Measurements from ENCODE around the gene RENBP.

Gene RENBP

DNA sequence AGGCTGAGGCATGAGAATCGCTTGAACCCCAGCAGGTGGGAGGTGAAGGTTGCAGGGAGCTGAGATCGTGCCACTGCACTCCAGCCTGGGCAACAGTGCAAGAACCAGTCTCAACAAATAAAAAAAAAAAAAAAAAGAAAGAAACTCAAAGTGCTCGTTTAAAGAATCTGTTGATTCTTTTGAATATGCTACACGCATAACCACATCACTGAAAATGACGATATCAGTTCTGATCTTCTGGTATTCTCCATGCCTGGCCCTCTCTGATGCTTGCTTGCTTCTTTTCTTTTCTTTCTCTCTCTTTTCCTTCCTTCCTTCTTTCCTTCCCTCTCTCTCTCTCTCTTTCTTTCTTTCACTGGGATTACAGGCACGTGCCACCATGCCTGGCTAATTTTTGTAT lies 32.6 kb downstream of the RENBP start:
- DNase-seq = no peak

DNA sequence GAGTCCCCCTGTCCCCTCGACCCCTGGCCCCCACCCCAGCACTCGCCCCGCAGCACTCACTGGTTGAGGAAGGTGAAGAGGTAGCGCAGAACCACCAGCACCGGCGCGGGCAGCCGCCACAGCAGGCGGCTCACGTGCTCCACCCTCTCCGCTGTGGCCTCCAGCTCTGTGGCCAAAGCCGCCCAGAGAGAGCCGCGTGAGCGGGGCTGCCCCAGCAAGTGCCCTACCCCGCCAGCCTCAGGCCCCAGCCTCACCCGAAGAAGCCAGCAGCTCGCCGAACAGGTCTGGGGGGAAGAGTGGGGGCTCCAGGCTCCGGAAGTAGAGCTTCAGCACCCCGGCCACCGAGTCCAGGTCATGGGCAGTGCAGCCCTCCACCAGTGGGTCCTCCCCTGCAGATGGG lies 34.0 kb downstream of the RENBP start:
- no peak for DNase-seq

DNA sequence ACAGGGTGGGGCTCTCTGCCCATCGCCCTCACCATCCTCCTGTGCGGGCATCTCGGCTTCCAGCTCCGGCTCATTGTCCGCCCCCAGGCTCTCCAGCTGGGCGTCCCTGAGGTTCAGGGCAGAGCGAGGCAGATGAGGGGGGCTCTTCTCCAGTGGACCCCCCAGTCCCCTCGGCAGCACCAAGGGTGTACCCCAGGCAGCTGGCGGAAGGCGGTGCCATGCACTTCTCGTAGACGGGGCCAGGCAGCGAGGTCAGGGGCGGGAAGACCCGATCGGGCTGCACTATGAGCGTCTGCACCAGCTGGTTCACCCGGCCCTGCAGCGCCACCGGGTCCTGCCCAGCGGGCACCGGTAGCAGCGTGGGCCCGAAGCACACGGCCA lies 34.5 kb downstream of the RENBP start:
- no peak for DNase-seq

DNA sequence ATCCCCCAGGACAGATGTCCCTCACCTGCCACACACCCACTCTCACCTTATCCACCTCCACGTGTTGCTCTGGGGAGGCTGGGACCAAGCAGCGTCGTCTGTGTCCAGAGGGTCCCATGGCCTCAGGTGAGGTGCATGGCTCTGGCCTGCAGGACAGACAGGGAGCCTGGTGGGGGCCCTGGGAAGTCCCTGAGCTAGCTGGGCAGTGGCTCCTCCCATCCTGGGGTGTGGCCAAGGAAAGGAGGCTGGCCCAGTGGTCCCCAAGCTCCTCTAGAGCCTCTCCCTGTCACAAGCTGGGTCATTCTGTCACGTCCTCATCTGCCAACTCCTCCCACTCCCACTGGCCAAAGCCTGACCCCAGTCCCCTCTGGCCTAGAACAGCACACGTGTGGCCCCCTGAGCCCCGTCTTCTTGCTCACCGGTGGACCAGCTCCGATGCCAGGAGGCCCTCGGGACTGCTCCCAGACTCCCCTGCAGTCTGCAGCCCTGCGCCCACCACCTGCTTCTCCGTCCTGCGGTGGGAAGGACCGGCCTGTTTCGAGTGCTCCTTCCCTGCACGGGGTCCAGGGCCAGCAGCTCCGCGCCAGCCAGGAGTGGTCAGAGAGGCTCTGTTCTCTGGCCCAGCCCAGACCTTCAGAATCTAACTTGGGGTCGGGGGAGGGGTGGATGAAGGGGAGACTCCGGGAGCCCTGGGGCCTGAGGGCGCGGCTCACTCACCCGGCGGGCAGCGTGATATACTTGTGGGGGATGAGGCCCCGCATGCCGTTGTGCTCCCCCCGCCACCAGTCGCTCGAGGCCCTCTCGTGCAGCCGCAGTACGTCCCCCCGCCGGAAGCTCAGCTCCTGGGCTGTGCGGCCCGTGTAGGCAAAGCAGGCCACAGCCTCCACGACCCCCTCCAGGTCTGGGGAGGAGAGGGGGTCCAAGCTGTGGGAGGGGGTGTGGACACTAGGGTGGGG lies 35.1 kb downstream of the RENBP start:
- no peak for DNase-seq

DNA sequence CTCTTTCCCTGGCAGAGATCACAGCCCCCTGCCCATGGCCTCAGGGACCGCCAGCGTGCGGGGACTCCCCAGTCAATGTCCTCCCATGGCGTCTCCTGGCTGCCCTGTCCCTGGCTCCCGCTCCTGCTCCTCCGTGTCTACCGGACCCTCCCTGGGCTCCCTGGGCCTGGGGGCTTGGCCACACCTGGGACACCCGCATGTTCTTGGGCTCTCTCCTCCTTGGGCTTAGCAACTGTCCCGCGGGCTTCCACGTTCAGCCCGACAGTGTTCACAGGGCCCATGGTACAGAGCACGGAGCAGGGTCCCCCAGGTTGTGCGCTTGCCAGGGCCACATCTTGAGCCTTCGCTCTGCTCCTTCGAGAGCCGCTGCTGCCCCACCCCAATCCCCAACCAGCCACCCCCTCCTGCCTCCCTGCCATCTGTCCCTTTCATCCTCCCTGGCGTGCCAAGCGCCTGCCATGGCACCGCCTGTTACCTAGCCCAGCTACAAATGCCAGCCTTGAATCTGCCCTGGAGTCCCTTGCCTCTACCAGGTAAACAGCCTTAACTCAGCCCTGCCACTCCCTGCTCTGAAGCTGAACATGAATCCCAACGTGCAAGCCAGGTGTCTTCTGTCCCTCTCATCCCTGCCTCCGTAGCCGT lies 36.1 kb downstream of the RENBP start:
- no peak for DNase-seq

DNA sequence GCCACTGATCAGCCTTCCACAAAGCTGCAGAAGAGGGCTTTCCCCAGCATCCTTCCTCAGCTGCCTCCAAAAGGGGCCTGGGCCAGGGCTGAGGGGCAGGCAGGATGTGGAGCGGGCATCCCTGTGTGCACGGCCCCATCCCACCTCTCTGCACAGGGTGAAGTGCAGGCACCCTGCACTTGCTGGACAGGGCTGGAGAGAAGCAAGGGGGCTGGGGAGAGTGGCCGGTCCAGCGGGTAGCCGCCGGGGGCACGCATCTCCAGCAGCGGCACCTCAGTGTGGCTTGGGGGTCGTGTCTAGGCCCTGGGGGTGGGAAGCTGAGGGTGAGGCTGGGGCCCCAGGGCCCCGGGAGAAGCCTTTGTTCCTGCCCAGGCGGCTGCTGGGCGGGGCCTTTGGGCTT lies 37.0 kb downstream of the RENBP start:
- DNase-seq = no peak

DNA sequence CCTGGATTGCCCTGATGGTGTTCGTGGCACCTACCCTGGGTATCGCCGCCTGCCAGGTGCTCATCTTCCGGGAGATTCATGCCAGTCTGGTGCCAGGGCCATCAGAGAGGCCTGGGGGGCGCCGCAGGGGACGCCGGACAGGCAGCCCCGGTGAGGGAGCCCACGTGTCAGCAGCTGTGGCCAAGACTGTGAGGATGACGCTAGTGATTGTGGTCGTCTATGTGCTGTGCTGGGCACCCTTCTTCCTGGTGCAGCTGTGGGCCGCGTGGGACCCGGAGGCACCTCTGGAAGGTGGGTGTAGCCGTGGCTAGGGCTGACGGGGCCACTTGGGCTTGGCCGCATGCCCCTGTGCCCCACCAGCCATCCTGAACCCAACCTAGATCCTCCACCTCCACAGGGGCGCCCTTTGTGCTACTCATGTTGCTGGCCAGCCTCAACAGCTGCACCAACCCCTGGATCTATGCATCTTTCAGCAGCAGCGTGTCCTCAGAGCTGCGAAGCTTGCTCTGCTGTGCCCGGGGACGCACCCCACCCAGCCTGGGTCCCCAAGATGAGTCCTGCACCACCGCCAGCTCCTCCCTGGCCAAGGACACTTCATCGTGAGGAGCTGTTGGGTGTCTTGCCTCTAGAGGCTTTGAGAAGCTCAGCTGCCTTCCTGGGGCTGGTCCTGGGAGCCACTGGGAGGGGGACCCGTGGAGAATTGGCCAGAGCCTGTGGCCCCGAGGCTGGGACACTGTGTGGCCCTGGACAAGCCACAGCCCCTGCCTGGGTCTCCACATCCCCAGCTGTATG lies 38.1 kb downstream of the RENBP start:
- DNase-seq = no peak

DNA sequence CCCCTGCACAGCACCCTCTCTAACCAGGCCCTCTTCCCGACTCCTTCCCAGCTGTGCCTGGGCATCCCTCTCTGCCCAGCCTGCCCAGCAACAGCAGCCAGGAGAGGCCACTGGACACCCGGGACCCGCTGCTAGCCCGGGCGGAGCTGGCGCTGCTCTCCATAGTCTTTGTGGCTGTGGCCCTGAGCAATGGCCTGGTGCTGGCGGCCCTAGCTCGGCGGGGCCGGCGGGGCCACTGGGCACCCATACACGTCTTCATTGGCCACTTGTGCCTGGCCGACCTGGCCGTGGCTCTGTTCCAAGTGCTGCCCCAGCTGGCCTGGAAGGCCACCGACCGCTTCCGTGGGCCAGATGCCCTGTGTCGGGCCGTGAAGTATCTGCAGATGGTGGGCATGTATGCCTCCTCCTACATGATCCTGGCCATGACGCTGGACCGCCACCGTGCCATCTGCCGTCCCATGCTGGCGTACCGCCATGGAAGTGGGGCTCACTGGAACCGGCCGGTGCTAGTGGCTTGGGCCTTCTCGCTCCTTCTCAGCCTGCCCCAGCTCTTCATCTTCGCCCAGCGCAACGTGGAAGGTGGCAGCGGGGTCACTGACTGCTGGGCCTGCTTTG lies 38.9 kb downstream of the RENBP start:
- no peak for DNase-seq

DNA sequence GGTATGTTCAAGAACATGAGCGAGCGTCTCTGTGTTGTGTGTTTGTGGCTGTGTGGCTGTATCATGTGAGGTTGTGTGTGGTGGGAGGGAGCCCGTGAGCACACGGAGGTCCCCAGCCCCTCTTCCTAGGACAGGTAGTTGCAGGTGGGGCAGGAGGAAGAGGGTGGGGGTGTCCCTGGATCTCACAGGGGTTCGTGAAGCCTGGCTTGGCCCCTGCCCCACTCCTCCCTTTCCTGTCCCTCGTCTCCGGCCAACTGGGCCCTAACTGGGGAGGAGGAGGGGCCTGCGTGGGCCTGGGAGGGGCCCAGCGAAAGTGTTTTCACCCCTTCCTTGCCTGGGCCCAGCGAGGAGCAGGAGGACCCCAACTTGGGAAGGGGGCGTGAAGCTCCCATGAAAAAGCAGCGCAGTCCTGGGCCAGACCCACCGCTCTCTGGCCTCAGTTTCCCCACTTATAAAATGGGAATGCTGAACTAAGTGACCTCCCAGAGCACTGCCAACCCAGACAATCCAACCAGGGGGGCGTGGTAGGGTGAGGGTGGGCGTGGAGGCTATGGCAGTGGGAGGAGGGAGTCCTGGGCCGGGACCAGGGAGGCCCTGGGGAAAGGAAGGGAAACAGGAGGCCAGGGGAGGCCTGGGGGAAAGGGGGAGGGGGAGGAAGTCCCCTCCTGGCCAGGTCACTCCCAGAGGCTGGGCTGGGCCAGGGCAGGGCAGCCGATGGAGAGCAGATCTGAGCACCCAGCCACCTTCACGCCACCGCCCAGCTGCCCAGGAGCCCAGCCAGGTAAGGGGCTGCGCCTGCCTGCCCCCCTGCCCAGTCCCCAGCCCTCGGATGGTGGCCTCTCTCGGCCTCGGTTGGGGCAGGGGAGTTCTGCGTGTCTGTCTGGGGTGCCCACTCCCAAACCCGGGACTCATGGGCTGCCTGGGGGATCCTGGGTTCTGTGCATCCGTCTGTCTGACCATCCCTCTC lies 40.2 kb downstream of the RENBP start, which contains the start of gene AVPR2:
Gene AVPR2, plus strand, starts transcription at position 683 of the 967 bp plus-strand sequence. CDS start 473 bp downstream, outside the sequence.
- DNase-seq = no peak

DNA sequence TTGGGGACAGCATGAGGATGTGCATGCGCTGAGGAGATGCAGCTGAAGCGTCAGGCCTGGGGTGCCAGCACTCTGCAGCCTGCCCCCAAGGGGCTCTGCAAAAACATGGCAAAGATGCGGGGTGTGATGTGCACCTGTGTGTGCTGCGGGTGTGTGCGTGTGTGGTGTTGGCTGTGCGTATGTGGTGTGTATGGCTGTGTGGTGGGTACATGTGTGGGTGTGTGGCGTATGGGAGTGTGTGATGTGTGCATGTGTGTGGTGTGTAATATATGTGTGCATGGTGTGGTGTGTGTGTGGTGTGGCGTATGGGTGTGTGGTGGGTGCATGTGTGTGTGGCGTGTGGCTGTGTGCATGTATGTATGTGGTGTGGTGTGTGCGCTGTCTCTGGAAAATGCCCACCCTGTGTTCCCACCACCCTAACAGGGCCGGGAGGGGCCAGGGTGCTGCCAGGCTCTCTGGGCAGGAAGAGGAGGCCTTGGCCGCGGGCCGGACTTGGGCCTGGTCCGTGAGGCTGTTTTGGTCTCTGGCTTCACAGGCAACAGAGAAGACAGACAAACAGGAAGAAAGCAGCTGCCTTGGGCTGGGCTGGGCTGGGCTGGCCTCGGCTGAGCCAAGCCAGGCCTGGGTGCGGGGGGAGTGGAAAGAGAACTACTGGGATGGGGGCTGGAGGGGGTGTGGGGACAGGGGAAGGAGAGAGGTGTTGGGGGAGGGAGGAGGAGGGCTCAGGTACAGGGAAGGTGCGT lies 41.0 kb downstream of the RENBP start:
- DNase-seq = no peak

DNA sequence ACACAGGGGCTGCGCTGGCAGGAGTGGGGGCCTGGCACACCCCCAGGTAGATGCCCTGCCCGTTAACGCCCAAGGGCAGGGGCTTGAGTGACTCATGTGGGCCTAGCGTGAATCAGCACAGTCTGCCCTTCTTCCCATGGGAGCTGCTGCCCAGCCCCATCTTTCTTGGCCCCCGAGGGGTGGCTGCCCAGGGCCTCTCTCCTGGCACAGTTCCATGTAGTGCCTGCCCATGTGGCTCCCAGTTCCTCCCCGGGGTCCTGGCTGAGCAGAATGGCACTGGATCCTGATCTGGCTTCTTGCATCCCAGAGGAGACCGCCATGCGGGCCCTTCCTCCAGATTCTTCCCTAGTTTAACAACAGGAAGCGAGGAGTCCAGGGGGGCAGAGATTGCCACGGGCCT lies 42.1 kb downstream of the RENBP start:
- no peak for DNase-seq

DNA sequence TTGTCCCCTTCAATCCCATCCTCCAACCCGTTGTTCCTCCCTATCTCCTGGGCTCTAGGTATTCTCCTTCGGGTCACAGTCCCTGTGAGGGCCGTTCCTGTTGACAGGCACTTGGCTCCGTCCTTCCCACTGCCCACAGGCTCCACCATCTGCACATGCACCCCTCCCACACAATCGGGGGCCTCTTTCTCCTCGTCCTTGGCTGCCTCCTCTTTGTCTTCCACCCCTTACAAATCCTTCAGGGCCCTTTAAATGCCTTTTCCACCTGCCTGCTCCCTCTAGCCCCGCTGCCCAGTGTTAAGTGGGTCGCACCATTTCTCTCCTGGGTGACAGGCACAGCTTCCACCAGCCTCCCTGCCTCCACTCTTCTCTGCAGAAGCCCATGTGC lies 42.7 kb downstream of the RENBP start:
- no peak for DNase-seq

DNA sequence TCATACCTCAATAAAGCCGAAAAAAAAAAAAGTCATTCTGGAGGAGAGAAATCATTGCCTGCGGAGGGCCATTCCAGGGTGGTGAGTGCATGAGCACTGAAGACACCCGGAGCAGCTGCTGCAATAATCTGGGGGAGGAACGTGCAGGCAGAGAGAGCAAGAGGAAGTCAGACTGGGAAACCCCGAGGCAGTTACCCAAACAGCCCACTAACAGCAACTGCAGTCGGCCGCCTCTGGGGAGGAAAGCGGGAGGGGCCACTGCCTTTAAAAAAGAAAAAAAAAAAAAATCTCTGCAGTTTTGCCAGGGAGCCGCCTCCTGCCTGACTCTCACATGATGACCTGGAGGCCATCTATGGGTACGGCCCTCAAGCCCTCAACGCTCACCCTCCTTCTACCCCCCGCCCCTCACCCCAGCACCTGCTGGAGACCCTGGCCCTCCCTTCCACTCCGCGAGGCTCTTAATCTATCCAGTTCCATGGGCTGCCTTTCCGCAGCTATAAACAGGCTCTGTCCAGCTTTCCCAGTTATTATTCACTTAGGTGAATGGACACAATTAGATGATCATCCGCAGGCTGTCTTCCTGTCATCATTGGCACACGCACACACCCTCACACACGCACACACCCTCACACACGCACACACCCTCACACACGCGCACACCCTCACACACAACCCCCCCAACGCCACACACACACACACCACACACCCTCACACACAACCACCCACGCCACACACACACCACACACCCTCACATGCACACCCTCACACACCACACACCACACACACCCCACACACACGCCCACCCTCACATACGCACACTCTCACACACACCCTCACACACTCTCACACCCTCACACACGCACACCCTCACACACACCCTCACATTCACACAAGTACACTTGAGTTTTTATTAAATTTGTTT lies 43.4 kb downstream of the RENBP start:
- peak; percentile 61 for DNase-seq

DNA sequence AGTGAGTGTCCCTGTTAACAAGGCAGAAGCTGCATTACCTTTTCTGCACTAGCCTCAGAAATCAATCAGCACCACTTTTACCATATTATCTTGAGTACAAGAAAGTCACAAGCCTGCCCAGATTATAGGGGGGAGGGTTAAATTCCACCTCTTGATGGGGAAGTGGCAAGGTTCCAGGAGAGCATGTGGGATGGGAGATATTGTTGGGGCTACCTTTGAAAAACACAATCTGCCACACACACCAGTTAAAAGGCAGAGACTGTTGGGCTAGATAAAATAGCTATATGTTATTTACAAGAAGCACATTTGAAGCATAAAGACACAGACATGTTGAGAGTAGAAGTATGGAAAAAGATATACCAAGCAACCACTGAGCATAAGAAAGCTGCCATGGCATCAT lies 46.5 kb downstream of the RENBP start:
- no peak for DNase-seq

DNA sequence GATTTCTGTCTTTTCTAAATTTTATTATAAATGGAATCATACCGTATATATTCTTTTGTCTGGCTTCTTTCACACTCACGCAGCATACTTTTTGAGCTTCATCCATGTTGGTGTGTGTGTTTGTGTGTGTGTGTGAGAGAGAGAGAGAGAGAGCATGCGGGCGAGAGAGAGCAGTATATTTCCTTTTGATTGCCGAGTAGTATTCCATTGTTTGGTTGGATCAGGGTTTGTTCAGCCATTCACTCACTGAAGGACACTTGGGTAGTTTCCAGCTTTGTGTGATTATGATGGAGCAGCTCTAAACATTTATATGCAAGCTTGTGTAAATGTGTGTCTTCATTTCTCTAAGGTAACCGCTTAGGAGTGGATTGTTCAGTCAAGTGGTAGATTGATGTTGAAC lies 55.3 kb downstream of the RENBP start:
- DNase-seq = no peak

DNA sequence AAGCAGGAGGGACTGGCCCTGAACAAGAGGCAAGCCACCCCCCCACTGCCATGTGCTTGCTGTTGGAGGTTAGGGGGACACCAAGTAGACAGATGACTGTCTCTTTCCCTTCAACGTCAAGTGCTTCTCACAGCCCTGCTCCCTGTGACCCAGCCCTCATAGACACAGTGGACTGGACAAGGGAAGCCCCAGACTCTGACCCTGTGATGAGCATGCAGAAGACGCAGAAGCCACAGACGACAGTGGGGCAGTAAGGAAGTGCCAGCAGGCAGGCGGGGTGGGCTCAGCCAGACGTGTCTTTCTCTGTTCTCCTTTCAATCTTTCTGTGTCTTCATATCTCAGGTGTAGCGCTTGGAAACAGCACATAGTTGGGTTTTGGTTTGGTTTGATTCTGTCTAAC lies 56.1 kb downstream of the RENBP start:
- no peak for DNase-seq

DNA sequence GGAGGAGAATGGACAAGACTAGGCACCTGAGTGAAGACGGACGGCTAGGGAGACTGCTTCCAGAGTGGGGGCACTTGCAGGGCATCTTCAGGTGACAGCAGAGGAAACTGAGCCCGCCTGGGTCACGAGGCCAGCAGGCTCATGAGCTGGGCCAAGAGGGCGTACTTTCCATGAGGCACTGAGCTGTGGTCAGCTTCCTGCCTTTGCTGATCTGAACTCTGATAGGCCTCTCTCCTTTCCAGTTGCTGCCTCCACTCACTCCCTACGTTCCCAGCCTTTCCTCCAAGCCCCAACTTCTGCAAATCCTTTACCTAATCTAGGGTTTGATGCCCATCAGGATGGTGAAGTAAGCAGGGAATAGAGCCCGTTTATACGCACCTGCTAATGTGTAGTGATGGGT lies 57.1 kb downstream of the RENBP start:
- DNase-seq = no peak

DNA sequence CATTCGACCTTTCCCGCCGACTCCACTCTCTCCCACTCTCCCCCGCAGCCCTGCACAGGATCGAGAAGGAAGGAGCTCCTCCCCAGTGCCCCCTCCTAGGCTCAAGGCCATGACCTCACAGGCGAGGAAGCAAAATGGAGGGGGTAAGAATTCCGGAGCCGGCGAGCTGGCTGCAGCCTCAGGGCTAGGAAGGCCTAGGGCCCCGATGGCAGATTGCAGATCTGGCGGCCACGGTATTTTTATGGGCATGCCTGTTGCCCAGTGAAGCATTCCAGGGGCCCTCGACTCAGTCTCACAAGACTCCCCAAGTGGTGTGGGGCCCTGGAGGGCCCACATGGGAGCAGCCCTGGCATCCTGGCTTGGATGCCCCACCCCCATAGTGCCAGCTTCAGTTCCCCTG lies 57.5 kb downstream of the RENBP start:
- DNase-seq = no peak

DNA sequence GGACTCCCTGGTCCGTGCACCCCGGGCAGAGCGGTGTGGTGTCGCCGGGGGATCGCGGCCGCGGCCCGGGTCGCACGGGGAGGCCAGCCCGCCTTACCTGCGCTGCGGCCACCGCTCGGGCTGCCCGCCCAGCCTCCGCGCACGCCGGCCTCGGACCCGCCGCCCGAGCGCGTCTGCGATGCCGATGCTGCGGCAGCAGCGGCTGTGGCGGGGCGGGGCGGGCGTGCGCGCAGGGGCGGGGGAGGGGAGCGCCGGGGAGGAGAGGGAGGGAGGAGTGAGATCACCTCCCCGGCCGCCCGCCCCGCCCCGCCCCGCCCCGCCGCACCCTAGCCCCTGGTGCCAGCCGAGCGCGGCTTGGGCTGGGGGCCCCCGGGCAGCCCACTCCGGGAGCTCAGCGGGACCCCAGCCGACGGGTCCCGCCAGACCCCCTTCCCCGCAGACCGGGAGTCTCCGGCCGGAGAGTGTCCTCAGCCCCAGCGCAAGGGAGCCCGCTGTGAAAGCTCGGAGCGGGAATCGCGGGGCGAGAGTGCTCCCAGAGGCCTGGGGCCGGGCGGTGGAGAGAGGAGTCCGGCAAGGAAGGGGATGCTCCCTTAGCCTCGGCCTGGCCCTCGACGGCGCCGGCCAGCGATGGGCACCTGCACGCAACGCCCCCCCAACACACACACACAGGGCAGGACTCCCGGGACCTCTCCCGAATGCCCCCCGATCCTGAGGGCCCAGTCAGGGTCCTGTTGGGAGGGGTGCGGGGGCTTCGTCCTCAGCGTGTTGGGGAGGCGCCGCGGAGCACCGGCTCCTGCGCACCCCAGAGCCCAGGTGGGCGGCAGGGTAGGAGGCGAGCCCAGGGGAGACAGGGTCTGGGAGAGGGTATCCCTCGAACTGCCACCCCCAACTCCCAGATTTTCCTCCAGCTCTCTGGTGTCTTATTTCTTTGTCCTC lies 58.2 kb downstream of the RENBP start, which contains the start of gene L1CAM:
Gene L1CAM, minus strand, starts transcription at position 206 of the 936 bp plus-strand sequence. CDS start 10,337 bp downstream, outside the sequence.
- DNase-seq = no peak
